ENCODE measurements around the gene IL2RG. TPM values are rescaled to one million over a fixed set of nuclear protein-coding genes. Genes with fewer than 3 reads are reported as not detected.

Gene IL2RG
- total and polyA plus RNA-seq, 10 of the 15 experiments (the other 5 are each of a cell fraction or from before 2014, with no cell fraction given), result 63.9 to 686 (median 183) TPM

GRCh38 chrX:71111141-71111843, at the start of gene IL2RG (continued):
- no peak for TF ChIP-seq CUX1 (IDR thresholded peaks at IDR 0.05; ENCODE audit: insufficient replicate concordance, low read depth, low read length)
- TF ChIP-seq TCF7 (IDR thresholded peaks at IDR 0.05; ENCODE audit: borderline replicate concordance), result no peak
- no peak for TF ChIP-seq RAD51 (IDR thresholded peaks at IDR 0.05)
- no peak for TF ChIP-seq E4F1 (IDR thresholded peaks at IDR 0.05; ENCODE audit: borderline replicate concordance, partially characterized antibody)
- TF ChIP-seq RAD21 (IDR thresholded peaks at IDR 0.05; ENCODE audit: insufficient read depth, low read depth, low read length), result no peak
- no peak for TF ChIP-seq MLLT1 (IDR thresholded peaks at IDR 0.05)
- TF ChIP-seq PKNOX1 (IDR thresholded peaks at IDR 0.05), result peak; percentile 58
- no peak for TF ChIP-seq PAX8 (IDR thresholded peaks at IDR 0.05)
- TF ChIP-seq STAT3 (IDR thresholded peaks at IDR 0.05; ENCODE audit: low read depth, low read length), result no peak; the same call in 1 of the 2 replicates
- peak; percentile 45; the same call in 1 of the 2 replicates for TF ChIP-seq HDGF (IDR thresholded peaks at IDR 0.05)
- no peak for TF ChIP-seq EED (IDR thresholded peaks at IDR 0.05; ENCODE audit: low read depth)
- peak; percentile 96 for TF ChIP-seq POLR2AphosphoS2 (IDR thresholded peaks at IDR 0.05; ENCODE audit: low read depth, low read length)
- no peak for TF ChIP-seq CHD4 (IDR thresholded peaks at IDR 0.05)
- peak; percentile 94 for TF ChIP-seq RELB (IDR thresholded peaks at IDR 0.05; ENCODE audit: low read depth)
- no peak for TF ChIP-seq ATF3 (IDR thresholded peaks at IDR 0.05; ENCODE audit: borderline replicate concordance, extremely low read depth, low read depth, low read length)

All from GM12878 (cell line).